Stomach (tissue), 9 donors: ENCODE data around the gene ZNF135. TPM values are rescaled to one million over a fixed set of nuclear protein-coding genes. Genes with fewer than 3 reads are reported as not detected.

Experiments
- DNase-seq, 2 donors: peaks; one replicate each; pipeline versions ENCODE4 v3.0.0 to v3.0.0-alpha.2; 2013 to 2019
- H3K27ac ChIP-seq, 5 donors: fragments of 200-600 bp in 4 of 5; sonication (generic) in 4 of 5; one replicate each; pipeline ENCODE4 v1.5.1; 2013 to 2019; ENCODE audit warnings: mild to moderate bottlenecking in 1 of 5, moderate library complexity in 1 of 5
- H3K27me3 ChIP-seq, 3 donors: fragments of 200-600 bp; sonication (generic); one replicate each; pipeline ENCODE4 v1.5.1; 2017 to 2019; ENCODE audit warnings: mixed run types in 1 of 3
- H3K36me3 ChIP-seq, 4 donors: fragments of 200-600 bp; sonication (generic); 1 replicate in 3 of 4; 2 replicates in 1 of 4; pipeline ENCODE4 v1.5.1; 2016 to 2019
- H3K4me1 ChIP-seq, 4 donors: fragments of 200-600 bp; sonication (generic); one replicate each; pipeline ENCODE4 v1.5.1; 2016 to 2019
- H3K4me3 ChIP-seq, 4 donors: fragments of 200-600 bp; sonication (generic) in 3 of 4; one replicate each; pipeline ENCODE4 v1.5.1; 2016 to 2019; ENCODE audit warnings: mild to moderate bottlenecking in 1 of 4
- H3K9me3 ChIP-seq, 4 donors: fragments of 200-600 bp; sonication (generic); one replicate each; pipeline ENCODE4 v1.5.1; 2016 to 2019
- CTCF ChIP-seq, 7 experiments: fragments of 450-650 bp in 4 of 7; fragments of 200-600 bp in 3 of 7; sonication (generic) in 3 of 7; IDR thresholded peaks; one replicate each; pipeline ENCODE4 v1.5.1; 2016 to 2019; ENCODE audit warnings: antibody characterized with exemption in 7 of 7, control low read depth in 2 of 7, mild to moderate bottlenecking in 1 of 7
- EP300 ChIP-seq: sonication (generic); formaldehyde crosslinking; IDR thresholded peaks from one replicate; pipeline ENCODE4 v1.6.1; 2017; ENCODE audit warnings: antibody characterized with exemption
- POLR2A ChIP-seq, 4 donors: fragments of 450-650 bp; IDR thresholded peaks; one replicate each; pipeline ENCODE4 v1.6.1; 2016; ENCODE audit warnings: antibody characterized with exemption in 4 of 4, control low read depth in 2 of 4, mild to moderate bottlenecking in 1 of 4, moderate library complexity in 1 of 4
- POLR2AphosphoS5 ChIP-seq, 3 donors: sonication (generic); formaldehyde crosslinking; IDR thresholded peaks; one replicate each; pipeline ENCODE4 v1.6.1; 2016; ENCODE audit warnings: antibody characterized with exemption in 3 of 3
- WGBS, 5 donors: extraction: QIAGEN DNeasy Blood & Tissue Kit in 3 of 5; methylation state at CpG; one replicate each; pipeline versions ENCODE4 v1.1.5 to v1.1.7; 2013 to 2018; 5-methylcytosine and 5-hydroxymethylcytosine counted together
- intact Hi-C: fragments of 100-400 bp; cut with DNase I; formaldehyde crosslinking; loops from one replicate; pipeline ENCODE4 v1.15.1; 2023; ENCODE audit warnings: low total_unique reads
- polyA plus RNA-seq, 3 donors: library from polyadenylated mRNA; stranded (reverse); fragments of 200-250 nt; gene quantifications; one replicate each; pipeline ENCODE4 v1.2.3, GENCODE V29; 2013
- total RNA-seq, 5 donors: library from RNA; depleted of rRNA; stranded (reverse); fragments of >200 nt; gene quantifications; one replicate each; pipeline versions ENCODE4 v1.1.0 to v1.2.3, GENCODE V29; 2014 to 2016
- donor health status: healthy with polysubstance abuse.
- donor health status: Bipolar disorder and iron deficiency.
- donor health status: healthy.

ZNF135 gene
- total and polyA plus RNA-seq, 8 donors = 1.6 to 16.3 (median 4.9) TPM; not detected in 1

DNA sequence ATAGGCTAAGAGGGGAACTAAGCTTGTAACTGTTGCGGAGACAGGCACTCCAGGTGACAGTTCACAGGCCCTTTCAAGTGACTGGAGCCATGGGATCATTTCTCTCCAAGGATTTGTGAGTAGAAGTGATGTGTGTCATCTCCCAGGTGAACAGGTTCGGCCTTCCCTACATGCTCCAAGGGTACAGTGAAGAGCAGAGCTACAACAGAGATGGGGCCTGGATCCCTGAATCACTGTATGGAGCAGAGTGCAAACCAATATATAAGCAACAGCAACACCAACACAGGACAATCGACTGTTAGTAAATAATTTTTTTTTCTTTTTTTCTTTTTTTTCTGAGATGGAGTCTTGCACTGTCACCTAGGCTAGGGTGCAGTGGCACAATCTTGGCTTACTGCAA is 23.9 kb downstream of the ZNF135 start:
- Histone ChIP-seq H3K27ac (no peak overlapping the region), H3K4me3 (no peak overlapping the region), H3K9me3 (peaks cover 26 to 100% (median 97%) of the 10 kb centered on the region in 4 donors), H3K27me3 (no peaks in the 10 kb centered on the region), H3K4me1 (no peaks in the 10 kb centered on the region), H3K36me3 (peaks cover 28 to 57% (median 46%) of the 10 kb centered on the region in 4 donors)
- intact Hi-C loops = no loop called here
- TF ChIP-seq CTCF (IDR thresholded peaks at IDR 0.05) (no peak), POLR2AphosphoS5 (IDR thresholded peaks at IDR 0.05) (no peak), EP300 (no peak), POLR2A (IDR thresholded peaks at IDR 0.05) (no peak)
- DNase-seq = no peak
- 94 to 100% (median 96%) methylated on average over 3 of the region's 3 CpGs for WGBS, 5 donors

DNA sequence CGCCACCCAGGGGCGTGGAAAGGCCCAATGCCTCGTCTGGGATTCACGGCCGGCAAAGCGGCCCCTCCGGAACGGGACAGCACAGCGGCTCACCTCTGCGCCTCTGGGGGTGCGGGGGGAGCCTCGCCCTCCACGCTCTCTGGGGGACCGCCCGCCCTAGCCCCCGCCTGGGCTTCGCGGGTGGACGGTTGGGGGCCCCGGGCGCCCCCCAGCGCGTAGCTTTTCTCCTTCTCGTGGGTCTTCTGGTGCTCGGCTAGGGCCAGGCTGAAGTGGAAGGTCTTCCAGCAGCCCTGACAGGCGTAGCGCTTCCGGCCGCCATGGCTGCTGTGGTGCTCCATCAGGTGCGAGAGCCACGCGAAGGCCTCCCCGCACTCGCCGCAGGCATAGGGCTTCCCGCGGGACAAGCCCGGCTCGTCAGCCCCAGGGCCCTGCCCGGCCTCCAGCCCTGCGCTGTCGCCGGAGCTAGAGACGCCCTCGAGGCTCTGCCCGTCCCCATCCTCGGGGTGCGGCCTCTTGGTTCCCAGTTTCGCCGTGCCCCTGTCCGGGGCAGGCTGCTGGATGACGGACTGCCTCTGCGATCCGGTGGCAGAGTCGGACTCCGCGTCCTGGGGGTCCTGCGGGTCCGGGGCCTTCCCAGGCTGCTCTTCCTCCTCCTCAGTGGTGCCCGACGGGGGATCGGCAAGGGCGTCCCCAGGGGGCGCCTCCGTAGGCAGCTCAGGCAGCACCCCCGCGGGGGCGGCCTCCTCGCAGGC is 25.7 kb downstream of the ZNF135 start:
- Histone ChIP-seq H3K27ac (no peak overlapping the region), H3K27me3 (no peaks in the 10 kb centered on the region), H3K4me3 (no peak overlapping the region), H3K9me3 (peaks cover 29 to 97% (median 92%) of the 10 kb centered on the region in 4 donors), H3K4me1 (no peaks in the 10 kb centered on the region), H3K36me3 (peaks cover 28 to 70% (median 55%) of the 10 kb centered on the region in 4 donors)
- WGBS, 5 donors = 97 to 98% (median 97%) methylated on average over 24 to 69 of the region's 69 CpGs
- intact Hi-C loops = no loop called here
- TF ChIP-seq EP300 (no peak), CTCF (IDR thresholded peaks at IDR 0.05) (no peak), POLR2AphosphoS5 (IDR thresholded peaks at IDR 0.05) (no peak), POLR2A (IDR thresholded peaks at IDR 0.05) (no peak)
- no peak for DNase-seq

DNA sequence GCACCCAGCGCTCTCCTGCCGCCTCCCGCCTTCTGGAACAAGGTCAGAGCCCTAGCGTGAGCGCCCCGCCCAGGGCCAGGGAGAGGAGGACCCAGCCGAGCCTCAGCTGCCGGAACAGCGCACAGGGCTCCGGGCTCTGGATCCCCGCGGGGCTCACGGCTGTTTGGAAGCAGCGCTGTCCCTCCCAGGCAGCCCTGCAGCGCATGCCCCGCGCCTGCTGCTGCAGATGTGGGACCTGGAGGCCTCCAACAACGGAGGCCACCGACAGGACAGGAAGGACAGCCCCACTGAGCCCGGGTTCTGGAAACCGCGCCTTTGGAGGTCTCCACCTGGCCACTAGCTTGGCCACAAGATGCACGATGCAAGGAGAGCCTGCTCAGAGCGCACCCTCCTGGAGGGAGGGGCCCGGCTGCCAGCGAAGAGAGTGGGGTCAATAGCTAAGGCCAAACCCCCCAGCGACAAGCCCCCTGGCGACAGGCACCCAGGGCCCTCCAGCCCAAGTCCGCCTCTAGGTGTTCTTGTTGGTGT is 26.3 kb downstream of the ZNF135 start:
- Histone ChIP-seq H3K4me3 (no peak overlapping the region), H3K27ac (no peak overlapping the region), H3K9me3 (peaks cover 31 to 97% (median 92%) of the 10 kb centered on the region in 4 donors), H3K27me3 (no peaks in the 10 kb centered on the region), H3K4me1 (no peaks in the 10 kb centered on the region), H3K36me3 (peaks cover 28 to 76% (median 58%) of the 10 kb centered on the region in 4 donors)
- intact Hi-C loops = no loop called here
- WGBS, 5 donors = 94 to 100% (median 96%) methylated on average over 11 to 29 of the region's 29 CpGs
- DNase-seq = no peak
- TF ChIP-seq POLR2A (IDR thresholded peaks at IDR 0.05) = no peak
- TF ChIP-seq EP300 = no peak
- no peak for TF ChIP-seq CTCF (IDR thresholded peaks at IDR 0.05)
- TF ChIP-seq POLR2AphosphoS5 (IDR thresholded peaks at IDR 0.05) = no peak

GRCh38 chr19:58086825-58087710 is 28.0 kb downstream of the ZNF135 start:
- no peak for DNase-seq
- peaks cover 36 to 97% (median 92%) of the 10 kb centered on the region in 4 donors for H3K9me3 ChIP-seq
- H3K27ac ChIP-seq = no peak overlapping the region
- no peaks in the 10 kb centered on the region for H3K27me3 ChIP-seq
- 88 to 97% (median 95%) methylated on average over 16 to 23 of the region's 23 CpGs for WGBS, 5 donors
- TF ChIP-seq POLR2A (IDR thresholded peaks at IDR 0.05) (no peak), CTCF (IDR thresholded peaks at IDR 0.05) (no peak), EP300 (no peak), POLR2AphosphoS5 (IDR thresholded peaks at IDR 0.05) (no peak)
- no peaks in the 10 kb centered on the region for H3K4me1 ChIP-seq
- no peak overlapping the region for H3K4me3 ChIP-seq
- intact Hi-C loops = no loop called here
- H3K36me3 ChIP-seq = peaks cover 28 to 93% (median 62%) of the 10 kb centered on the region in 4 donors
